Measurements from ENCODE around the gene UCHL3. TPM values are rescaled to one million over a fixed set of nuclear protein-coding genes. Genes with fewer than 3 reads are reported as not detected.

UCHL3 gene
- total and polyA plus RNA-seq, 2 of the 8 experiments (the other 6 are each of a cell fraction or from before 2014, with no cell fraction given): 33.0 to 61.1 TPM

DNA sequence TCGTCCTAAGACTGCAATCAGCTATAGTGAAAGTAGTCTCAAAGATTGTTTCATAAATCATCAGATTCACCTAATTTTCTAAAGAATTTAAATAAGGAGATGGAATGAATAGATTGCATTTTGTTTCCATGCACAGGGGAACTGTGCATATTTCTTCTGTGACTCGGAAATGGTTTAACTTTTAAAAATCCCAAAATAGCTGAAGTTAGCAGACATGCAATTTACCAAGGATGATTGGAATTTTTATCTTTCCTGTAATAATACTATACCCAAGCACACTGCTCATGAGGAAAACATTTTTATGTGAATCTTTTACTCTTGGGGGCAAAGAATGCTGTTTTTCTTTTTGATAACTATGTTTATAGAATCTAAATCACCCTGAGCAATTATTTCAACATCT, 71.6 kb downstream of the UCHL3 start:
- Histone ChIP-seq H3K27me3 (replicated peaks in 1 of 4; ENCODE audit: control insufficient read depth in 3 of 4, extremely low read depth in 1 of 4, insufficient read depth in 3 of 4, low read length in 3 of 4) (no peaks in the 10 kb centered on the region), H2BK5ac (ENCODE audit: low read depth, low read length) (no peak overlapping the region), H3K4me3 (ENCODE audit: extremely low read depth in 1 of 4, insufficient read depth in 2 of 4, low read depth in 3 of 4, low read length in 4 of 4) (no peak overlapping the region), H3K4me2 (ENCODE audit: insufficient read depth in 1 of 2, low read depth in 2 of 2, low read length in 2 of 2) (no peak overlapping the region), H3K18ac (ENCODE audit: extremely low read depth, low read length) (no peak overlapping the region), H4K91ac (replicated peaks; ENCODE audit: insufficient read length, low read length) (no peak overlapping the region), H3K4me1 (replicated peaks in 1 of 4; ENCODE audit: control insufficient read depth in 3 of 4, insufficient read depth in 4 of 4, low read length in 3 of 4) (no peaks in the 10 kb centered on the region), H2BK15ac (ENCODE audit: low read length) (no peak overlapping the region), H3K14ac (ENCODE audit: insufficient read length) (no peak overlapping the region), H3K56ac (replicated peaks; ENCODE audit: insufficient read length, low read depth, low read length) (no peak overlapping the region), H3K4ac (replicated peaks; ENCODE audit: insufficient read length, low read depth, low read length) (no peak overlapping the region), H2BK12ac (ENCODE audit: low read depth, low read length) (no peak overlapping the region), H2AFZ (ENCODE audit: low read length) (no peak overlapping the region), H2AK5ac (ENCODE audit: low read depth, low read length) (no peak overlapping the region), H3K27ac (ENCODE audit: low read depth, low read length) (no peak overlapping the region), H4K8ac (ENCODE audit: extremely low read depth, insufficient read depth, low read length) (no peak overlapping the region), H3K23me2 (ENCODE audit: low read depth, low read length) (no peaks in the 10 kb centered on the region), H3K9ac (replicated peaks in 1 of 4; ENCODE audit: extremely low read depth in 1 of 4, low read depth in 3 of 4, low read length in 3 of 4) (no peak overlapping the region), H4K5ac (ENCODE audit: insufficient read length, low read depth, low read length) (no peak overlapping the region), H3K23ac (ENCODE audit: insufficient read length) (no peak overlapping the region), H4K20me1 (replicated peaks in 1 of 2; ENCODE audit: control insufficient read depth in 1 of 2, insufficient read depth in 2 of 2, low read length in 2 of 2) (no peaks in the 10 kb centered on the region), H2BK120ac (replicated peaks; ENCODE audit: low read depth, low read length) (no peak overlapping the region), H3K79me1 (ENCODE audit: low read depth, low read length) (no peaks in the 10 kb centered on the region), H3K9me3 (ENCODE audit: insufficient read depth in 2 of 2, low read depth in 1 of 2, low read length in 1 of 2) (no peaks in the 10 kb centered on the region), H3K36me3 (ENCODE audit: control insufficient read depth in 2 of 4, insufficient read depth in 4 of 4, low read length in 3 of 4) (no peaks in the 10 kb centered on the region), H3K79me2 (ENCODE audit: control insufficient read depth in 1 of 2, insufficient read depth in 2 of 2, low read length in 2 of 2) (no peaks in the 10 kb centered on the region), H2BK20ac (ENCODE audit: low read length) (no peak overlapping the region)
- ChIA-PET CTCF (ENCODE audit: partially characterized antibody) (no interaction called here), POLR2A (ENCODE audit: partially characterized antibody) (no interaction called here)
- FAIRE-seq (no peak), DNase-seq (ENCODE audit: low read depth in 1 of 2, low spot score in 2 of 2) (no peak)
- WGBS, 2 experiments (ENCODE audit: extremely low coverage in 1 of 2, insufficient coverage in 1 of 2, insufficient read length in 1 of 2, insufficient replicate concordance in 2 of 2, low coverage in 1 of 2, low lambda C conversion rate in 2 of 2, missing lambda C conversion rate in 1 of 2): 88% methylated on average over 2 of the region's 2 CpGs; no CpG with 5 or more reads in 1 of the 2 experiments
- no peak for TF ChIP-seq RBBP5 (IDR thresholded peaks at IDR 0.05; ENCODE audit: borderline replicate concordance, low read depth, low read length)
- no peak for TF ChIP-seq CHD2 (IDR thresholded peaks at IDR 0.05; ENCODE audit: low read length)
- no peak for TF ChIP-seq CHD1 (IDR thresholded peaks at IDR 0.05; ENCODE audit: low read depth, low read length)
- TF ChIP-seq SUZ12 (IDR thresholded peaks at IDR 0.05; ENCODE audit: low read length): no peak

All from H1 (cell line).